ENCODE measurements around the gene ARPC3.
"Not testable (repeated sequence)": the region's sequence is repeated elsewhere in the genome, so short reads cannot be mapped to it uniquely, and the experiment has no call there.

The ARPC3 gene

GRCh38 chr12:110444455-110444854 lies 5.7 kb downstream of the ARPC3 start:
- Histone ChIP-seq H3K79me2 (ENCODE audit: control insufficient read depth, insufficient read depth, low read length, poor library complexity) (peaks cover 9% of the 10 kb centered on the region), H3K9ac (ENCODE audit: low read length) (no peak overlapping the region), H3K9me3 (ENCODE audit: insufficient read depth, low read depth, low read length) (no peaks in the 10 kb centered on the region)

GRCh38 chr12:110436231-110436630 lies 13.9 kb downstream of the ARPC3 start:
- H4K12ac ChIP-seq (ENCODE audit: low read depth, low read length): no peak overlapping the region
- no peaks in the 10 kb centered on the region for H3K79me1 ChIP-seq (ENCODE audit: low read length)
- H4K8ac ChIP-seq (ENCODE audit: low read depth, low read length): no peak overlapping the region
- H2BK12ac ChIP-seq (ENCODE audit: low read length): no peak overlapping the region
- H3K14ac ChIP-seq (ENCODE audit: low read length): no peak overlapping the region
- no peak overlapping the region for H4K91ac ChIP-seq (ENCODE audit: low read depth, low read length)
- H2BK5ac ChIP-seq (ENCODE audit: low read depth, low read length, poor library complexity): no peak overlapping the region
- H3K23ac ChIP-seq (ENCODE audit: low read length): no peak overlapping the region
- H3K9ac ChIP-seq (ENCODE audit: low read length): no peak overlapping the region
- no peaks in the 10 kb centered on the region for H3K27me3 ChIP-seq (ENCODE audit: insufficient read depth, low read length)
- no peak overlapping the region for H2AFZ ChIP-seq (ENCODE audit: insufficient read depth, low read length, poor library complexity)
- H3K18ac ChIP-seq (ENCODE audit: low read length): no peak overlapping the region
- H3K9me3 ChIP-seq (ENCODE audit: insufficient read depth, low read depth, low read length): no peaks in the 10 kb centered on the region
- peaks cover 30 to 38% of the 10 kb centered on the region in 2 experiments for H3K36me3 ChIP-seq (ENCODE audit: control insufficient read depth in 1 of 2, insufficient read depth in 2 of 2, low read length in 2 of 2)
- no CpG with 5 or more reads among the region's 2 CpGs for WGBS (ENCODE audit: extremely low coverage, insufficient coverage, insufficient read length)
- DNase-seq: no peak
- no peak overlapping the region for H2BK120ac ChIP-seq (ENCODE audit: insufficient read depth, low read length, poor library complexity)
- no peak overlapping the region for H3K27ac ChIP-seq (ENCODE audit: low read depth, low read length)
- no peak overlapping the region for H3K4me2 ChIP-seq (ENCODE audit: low read length)
- no peak overlapping the region for H2AK5ac ChIP-seq (ENCODE audit: low read length)
- no peak overlapping the region for H3K4ac ChIP-seq (ENCODE audit: low read depth, low read length)
- no peak overlapping the region for H3K4me3 ChIP-seq (ENCODE audit: low read depth, low read length)
- H3K79me2 ChIP-seq (ENCODE audit: control insufficient read depth, insufficient read depth, low read length, poor library complexity): no peaks in the 10 kb centered on the region
- H3K4me1 ChIP-seq (ENCODE audit: control insufficient read depth in 1 of 2, insufficient read depth in 2 of 2, low read length in 2 of 2): no peaks in the 10 kb centered on the region

More at GRCh38 chr12:110444455-110444854, 5.7 kb downstream of the ARPC3 start:
- no peak overlapping the region for H4K12ac ChIP-seq (ENCODE audit: low read depth, low read length)
- H3K14ac ChIP-seq (ENCODE audit: low read length): no peak overlapping the region
- no peaks in the 10 kb centered on the region for H3K27me3 ChIP-seq (ENCODE audit: insufficient read depth, low read length)
- WGBS (ENCODE audit: extremely low coverage, insufficient coverage, insufficient read length): no CpG with 5 or more reads among the region's 3 CpGs
- H3K4me2 ChIP-seq (ENCODE audit: low read length): no peak overlapping the region
- H4K91ac ChIP-seq (ENCODE audit: low read depth, low read length): no peak overlapping the region
- DNase-seq: no peak
- peaks cover under 1% of the 10 kb centered on the region for H3K79me1 ChIP-seq (ENCODE audit: low read length)
- no peak overlapping the region for H2BK5ac ChIP-seq (ENCODE audit: low read depth, low read length, poor library complexity)
- no peak overlapping the region for H3K27ac ChIP-seq (ENCODE audit: low read depth, low read length)
- no peak overlapping the region for H3K23ac ChIP-seq (ENCODE audit: low read length)
- peaks cover 4 to 5% of the 10 kb centered on the region in 2 experiments for H3K4me1 ChIP-seq (ENCODE audit: control insufficient read depth in 1 of 2, insufficient read depth in 2 of 2, low read length in 2 of 2)
- H2AFZ ChIP-seq (ENCODE audit: insufficient read depth, low read length, poor library complexity): no peak overlapping the region
- H3K4ac ChIP-seq (ENCODE audit: low read depth, low read length): no peak overlapping the region
- no peak overlapping the region for H2AK5ac ChIP-seq (ENCODE audit: low read length)
- H4K8ac ChIP-seq (ENCODE audit: low read depth, low read length): no peak overlapping the region
- H3K18ac ChIP-seq (ENCODE audit: low read length): no peak overlapping the region
- no peak overlapping the region for H3K4me3 ChIP-seq (ENCODE audit: low read depth, low read length)
- no peak overlapping the region for H2BK120ac ChIP-seq (ENCODE audit: insufficient read depth, low read length, poor library complexity)
- H3K36me3 ChIP-seq (ENCODE audit: control insufficient read depth in 1 of 2, insufficient read depth in 2 of 2, low read length in 2 of 2): peaks cover 26 to 36% of the 10 kb centered on the region in 2 experiments
- H2BK12ac ChIP-seq (ENCODE audit: low read length): no peak overlapping the region

- Histone ChIP-seq H3K14ac (ENCODE audit: low read length) (no peak overlapping the region), H3K4me2 (ENCODE audit: low read length) (no peak overlapping the region), H3K36me3 (ENCODE audit: control insufficient read depth in 1 of 2, insufficient read depth in 2 of 2, low read length in 2 of 2) (peaks cover 10 to 11% of the 10 kb centered on the region in 2 experiments), H3K23ac (ENCODE audit: low read length) (no peak overlapping the region), H2AFZ (ENCODE audit: insufficient read depth, low read length, poor library complexity) (no peak overlapping the region), H3K4me3 (ENCODE audit: low read depth, low read length) (no peak overlapping the region), H3K4ac (ENCODE audit: low read depth, low read length) (no peak overlapping the region), H3K79me2 (ENCODE audit: control insufficient read depth, insufficient read depth, low read length, poor library complexity) (no peaks in the 10 kb centered on the region), H2AK5ac (ENCODE audit: low read length) (no peak overlapping the region), H2BK120ac (ENCODE audit: insufficient read depth, low read length, poor library complexity) (no peak overlapping the region), H4K12ac (ENCODE audit: low read depth, low read length) (no peak overlapping the region), H3K9ac (ENCODE audit: low read length) (no peak overlapping the region), H3K27ac (ENCODE audit: low read depth, low read length) (no peak overlapping the region), H2BK12ac (ENCODE audit: low read length) (no peak overlapping the region), H3K27me3 (ENCODE audit: insufficient read depth, low read length) (no peaks in the 10 kb centered on the region), H4K91ac (ENCODE audit: low read depth, low read length) (no peak overlapping the region), H3K18ac (ENCODE audit: low read length) (no peak overlapping the region), H2BK5ac (ENCODE audit: low read depth, low read length, poor library complexity) (no peak overlapping the region), H4K8ac (ENCODE audit: low read depth, low read length) (no peak overlapping the region), H3K79me1 (ENCODE audit: low read length) (no peaks in the 10 kb centered on the region), H3K4me1 (ENCODE audit: control insufficient read depth in 1 of 2, insufficient read depth in 2 of 2, low read length in 2 of 2) (no peaks in the 10 kb centered on the region), H3K9me3 (ENCODE audit: insufficient read depth, low read depth, low read length) (no peaks in the 10 kb centered on the region)
- DNase-seq: peak in 1 of 2 donors; percentile 12
- no CpG with 5 or more reads among the region's 12 CpGs for WGBS (ENCODE audit: extremely low coverage, insufficient coverage, insufficient read length)
These were observed 18.1 kb downstream of the ARPC3 start for GRCh38 chr12:110431957-110432587.

- not testable (repeated sequence) for H2AFZ ChIP-seq (ENCODE audit: insufficient read depth, low read length, poor library complexity); H3K36me3 ChIP-seq (ENCODE audit: control insufficient read depth in 1 of 2, insufficient read depth in 2 of 2, low read length in 2 of 2); H3K27me3 ChIP-seq (ENCODE audit: insufficient read depth, low read length); H3K18ac ChIP-seq (ENCODE audit: low read length); H3K27ac ChIP-seq (ENCODE audit: low read depth, low read length); H4K8ac ChIP-seq (ENCODE audit: low read depth, low read length); DNase-seq; H3K4me2 ChIP-seq (ENCODE audit: low read length); H3K23ac ChIP-seq (ENCODE audit: low read length); H3K4me1 ChIP-seq (ENCODE audit: control insufficient read depth in 1 of 2, insufficient read depth in 2 of 2, low read length in 2 of 2); H3K79me1 ChIP-seq (ENCODE audit: low read length); H3K4me3 ChIP-seq (ENCODE audit: low read depth, low read length); H4K91ac ChIP-seq (ENCODE audit: low read depth, low read length); H3K79me2 ChIP-seq (ENCODE audit: control insufficient read depth, insufficient read depth, low read length, poor library complexity); H2BK120ac ChIP-seq (ENCODE audit: insufficient read depth, low read length, poor library complexity); H2AK5ac ChIP-seq (ENCODE audit: low read length); H4K12ac ChIP-seq (ENCODE audit: low read depth, low read length); H3K4ac ChIP-seq (ENCODE audit: low read depth, low read length); H3K9me3 ChIP-seq (ENCODE audit: insufficient read depth, low read depth, low read length); H2BK12ac ChIP-seq (ENCODE audit: low read length); H3K9ac ChIP-seq (ENCODE audit: low read length); H2BK5ac ChIP-seq (ENCODE audit: low read depth, low read length, poor library complexity); H3K14ac ChIP-seq (ENCODE audit: low read length)
- no CpG with 5 or more reads among the region's 15 CpGs for WGBS (ENCODE audit: extremely low coverage, insufficient coverage, insufficient read length)
These were observed 20.5 kb downstream of the ARPC3 start for GRCh38 chr12:110429676-110430075.
